ENCODE data around the gene HOOK2.

DNA sequence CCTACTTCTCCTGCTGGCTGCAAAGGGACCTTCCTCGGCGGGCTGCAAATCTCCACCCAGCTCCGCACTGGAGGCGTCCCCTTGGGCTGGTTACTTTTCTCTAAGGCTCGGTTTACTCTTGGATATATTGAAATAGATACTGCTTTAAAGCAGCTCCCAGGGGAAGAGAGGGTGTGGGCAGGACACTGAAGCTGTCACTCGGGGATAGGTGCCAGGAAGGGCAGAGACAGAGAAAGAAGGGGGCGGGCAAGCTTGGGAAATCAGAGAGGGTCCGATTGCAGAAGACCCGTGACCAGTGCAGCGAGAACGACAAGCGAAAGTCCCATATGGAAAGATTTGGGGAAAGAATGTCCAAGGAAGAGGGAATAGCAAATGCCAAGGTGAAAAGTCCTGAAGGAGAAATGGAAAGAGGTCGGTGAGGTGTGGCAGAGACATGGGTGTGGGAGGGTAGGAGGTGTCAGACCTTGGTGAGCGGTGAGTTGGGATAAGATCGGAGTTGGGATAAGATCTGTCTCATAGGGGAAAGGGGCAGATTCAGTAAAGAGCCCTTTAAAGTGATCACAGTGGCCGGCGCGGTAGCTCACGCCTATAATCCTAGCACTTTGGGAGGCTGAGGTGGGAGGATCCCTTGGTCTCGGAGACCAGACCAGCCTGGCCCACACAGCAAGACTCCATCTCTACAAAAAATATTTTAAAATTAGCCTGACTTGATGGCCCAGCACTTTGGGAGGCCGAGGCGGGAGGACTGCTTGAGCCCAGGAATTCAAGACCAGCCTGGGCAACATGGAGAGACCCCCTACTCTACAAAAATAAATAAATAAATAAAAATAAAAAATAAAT is 27.1 kb upstream of the HOOK2 start:
- TF ChIP-seq, protein P1, sequence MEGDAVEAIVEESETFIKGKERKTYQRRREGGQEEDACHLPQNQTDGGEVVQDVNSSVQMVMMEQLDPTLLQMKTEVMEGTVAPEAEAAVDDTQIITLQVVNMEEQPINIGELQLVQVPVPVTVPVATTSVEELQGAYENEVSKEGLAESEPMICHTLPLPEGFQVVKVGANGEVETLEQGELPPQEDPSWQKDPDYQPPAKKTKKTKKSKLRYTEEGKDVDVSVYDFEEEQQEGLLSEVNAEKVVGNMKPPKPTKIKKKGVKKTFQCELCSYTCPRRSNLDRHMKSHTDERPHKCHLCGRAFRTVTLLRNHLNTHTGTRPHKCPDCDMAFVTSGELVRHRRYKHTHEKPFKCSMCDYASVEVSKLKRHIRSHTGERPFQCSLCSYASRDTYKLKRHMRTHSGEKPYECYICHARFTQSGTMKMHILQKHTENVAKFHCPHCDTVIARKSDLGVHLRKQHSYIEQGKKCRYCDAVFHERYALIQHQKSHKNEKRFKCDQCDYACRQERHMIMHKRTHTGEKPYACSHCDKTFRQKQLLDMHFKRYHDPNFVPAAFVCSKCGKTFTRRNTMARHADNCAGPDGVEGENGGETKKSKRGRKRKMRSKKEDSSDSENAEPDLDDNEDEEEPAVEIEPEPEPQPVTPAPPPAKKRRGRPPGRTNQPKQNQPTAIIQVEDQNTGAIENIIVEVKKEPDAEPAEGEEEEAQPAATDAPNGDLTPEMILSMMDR (IDR thresholded peaks at IDR 0.05 in 8 of 11, conservative IDR thresholded peaks at IDR 0.05 in 3 of 11): no peak
- TF ChIP-seq POLR2A (IDR thresholded peaks at IDR 0.05): no peak

Measured in spleen (tissue), 7 donors.